PC-3 (cell line): Measurements from ENCODE around the gene APBA1.

ENCODE experiments used
- EZH2 ChIP-seq: fragments of 300-600 bp; sonication (generic); IDR thresholded peaks from one replicate; pipeline ENCODE4 v1.6.1; 2017; ENCODE audit warnings: antibody characterized with exemption, mild to moderate bottlenecking, low read length; ENCODE audit not compliant: unreplicated experiment
- EZH2phosphoT487 ChIP-seq: fragments of 300-600 bp; sonication (generic); IDR thresholded peaks from 2 replicates; pipeline ENCODE4 v1.6.1; 2018; ENCODE audit warnings: mild to moderate bottlenecking, antibody characterized with exemption, low read length, borderline replicate concordance
- TF ChIP-seq, protein P1 (sequence below): fragments of 300-600 bp; sonication (generic); conservative IDR thresholded peaks from 2 replicates; pipeline ENCODE4 v1.5.1; 2017; ENCODE audit warnings: antibody characterized with exemption, low read depth, mild to moderate bottlenecking, low read length

DNA sequence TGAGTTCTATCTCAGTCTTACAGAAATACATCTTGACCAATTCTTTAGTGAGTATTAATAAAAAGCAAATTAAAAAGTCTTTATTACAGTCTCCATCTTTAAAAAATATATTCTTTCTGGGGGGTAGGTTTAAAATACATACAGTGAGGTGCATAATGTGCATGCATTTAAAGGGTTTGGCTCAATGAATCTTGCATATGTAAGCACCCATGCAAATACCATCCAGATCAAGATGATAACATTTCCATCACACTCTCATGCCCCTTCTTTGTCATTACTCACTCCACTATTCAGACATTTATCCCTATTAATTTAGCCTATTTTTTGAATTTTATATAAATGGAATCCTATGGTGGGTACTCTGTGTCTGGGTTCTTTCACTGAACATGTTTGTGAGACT, 113.0 kb downstream of the APBA1 start:
- TF ChIP-seq, protein P1, sequence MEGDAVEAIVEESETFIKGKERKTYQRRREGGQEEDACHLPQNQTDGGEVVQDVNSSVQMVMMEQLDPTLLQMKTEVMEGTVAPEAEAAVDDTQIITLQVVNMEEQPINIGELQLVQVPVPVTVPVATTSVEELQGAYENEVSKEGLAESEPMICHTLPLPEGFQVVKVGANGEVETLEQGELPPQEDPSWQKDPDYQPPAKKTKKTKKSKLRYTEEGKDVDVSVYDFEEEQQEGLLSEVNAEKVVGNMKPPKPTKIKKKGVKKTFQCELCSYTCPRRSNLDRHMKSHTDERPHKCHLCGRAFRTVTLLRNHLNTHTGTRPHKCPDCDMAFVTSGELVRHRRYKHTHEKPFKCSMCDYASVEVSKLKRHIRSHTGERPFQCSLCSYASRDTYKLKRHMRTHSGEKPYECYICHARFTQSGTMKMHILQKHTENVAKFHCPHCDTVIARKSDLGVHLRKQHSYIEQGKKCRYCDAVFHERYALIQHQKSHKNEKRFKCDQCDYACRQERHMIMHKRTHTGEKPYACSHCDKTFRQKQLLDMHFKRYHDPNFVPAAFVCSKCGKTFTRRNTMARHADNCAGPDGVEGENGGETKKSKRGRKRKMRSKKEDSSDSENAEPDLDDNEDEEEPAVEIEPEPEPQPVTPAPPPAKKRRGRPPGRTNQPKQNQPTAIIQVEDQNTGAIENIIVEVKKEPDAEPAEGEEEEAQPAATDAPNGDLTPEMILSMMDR = no peak
- TF ChIP-seq EZH2 (no peak), EZH2phosphoT487 (no peak)
